HCT116 (cell line): Measurements from ENCODE around the gene MSI2.

ENCODE experiments used
- EGR1 ChIP-seq: IDR thresholded peaks from 2 replicates; pipeline ENCODE4 v1.6.1; 2012; ENCODE audit warnings: low read depth
- SIN3A ChIP-seq: IDR thresholded peaks from 2 replicates; pipeline ENCODE4 v1.6.1; 2012; ENCODE audit warnings: low read depth
- TCF7L2 ChIP-seq: IDR thresholded peaks from 2 replicates; pipeline ENCODE4 v1.7.0; 2011; ENCODE audit warnings: borderline replicate concordance, inconsistent platforms; ENCODE audit not compliant: insufficient read depth, insufficient read length; ENCODE audit errors: extremely low read depth

- TF ChIP-seq SIN3A (no peak), TCF7L2 (no peak), EGR1 (no peak)
Observed at GRCh38 chr17:57670769-57671569, 414.6 kb downstream of the MSI2 start.
